Activated naive CD4-positive, alpha-beta T cell treated with anti-CD3 and anti-CD28 coated beads, Interleukin-2, amount 50 U/mL, for 72 hours (primary cell): ENCODE data around the gene TK2. TPM values are rescaled to one million over a fixed set of nuclear protein-coding genes. Genes with fewer than 3 reads are reported as not detected.
"Not testable (repeated sequence)": the region's sequence is repeated elsewhere in the genome, so short reads cannot be mapped to it uniquely, and the experiment has no call there.

ENCODE experiments used
- ATAC-seq, 2 donors: fragments of 150-1000 bp; cut with Tn5 transposase; 2 replicates each; pipeline ENCODE4 v1.10.0; 2021; ENCODE audit warnings: mild to moderate bottlenecking in 2 of 2, moderate library complexity in 2 of 2
- DNase-seq, 2 donors: peaks; one replicate each; pipeline ENCODE4 v3.0.0; 2021 to 2022; ENCODE audit warnings: low spot score in 2 of 2
- H3K27ac Mint-ChIP-seq, 2 donors: one replicate each; pipeline ENCODE4 v1.8.0; 2022; ENCODE audit warnings: mild to moderate bottlenecking in 2 of 2, mixed read lengths in 2 of 2
- H3K36me3 Mint-ChIP-seq, 2 donors: one replicate each; pipeline ENCODE4 v1.8.0; 2022; ENCODE audit warnings: mixed read lengths in 2 of 2
- H3K9me3 Mint-ChIP-seq, 2 donors: one replicate each; pipeline ENCODE4 v1.8.0; 2022; ENCODE audit warnings: mixed read lengths in 2 of 2
- total RNA-seq, 2 donors: library from RNA; stranded (reverse); gene quantifications; one replicate each; pipeline ENCODE4 v1.2.3, GENCODE V29; 2022

TK2 gene
- total RNA-seq, 2 donors from 2014 or later, result 2.7 to 9.1 TPM

DNA sequence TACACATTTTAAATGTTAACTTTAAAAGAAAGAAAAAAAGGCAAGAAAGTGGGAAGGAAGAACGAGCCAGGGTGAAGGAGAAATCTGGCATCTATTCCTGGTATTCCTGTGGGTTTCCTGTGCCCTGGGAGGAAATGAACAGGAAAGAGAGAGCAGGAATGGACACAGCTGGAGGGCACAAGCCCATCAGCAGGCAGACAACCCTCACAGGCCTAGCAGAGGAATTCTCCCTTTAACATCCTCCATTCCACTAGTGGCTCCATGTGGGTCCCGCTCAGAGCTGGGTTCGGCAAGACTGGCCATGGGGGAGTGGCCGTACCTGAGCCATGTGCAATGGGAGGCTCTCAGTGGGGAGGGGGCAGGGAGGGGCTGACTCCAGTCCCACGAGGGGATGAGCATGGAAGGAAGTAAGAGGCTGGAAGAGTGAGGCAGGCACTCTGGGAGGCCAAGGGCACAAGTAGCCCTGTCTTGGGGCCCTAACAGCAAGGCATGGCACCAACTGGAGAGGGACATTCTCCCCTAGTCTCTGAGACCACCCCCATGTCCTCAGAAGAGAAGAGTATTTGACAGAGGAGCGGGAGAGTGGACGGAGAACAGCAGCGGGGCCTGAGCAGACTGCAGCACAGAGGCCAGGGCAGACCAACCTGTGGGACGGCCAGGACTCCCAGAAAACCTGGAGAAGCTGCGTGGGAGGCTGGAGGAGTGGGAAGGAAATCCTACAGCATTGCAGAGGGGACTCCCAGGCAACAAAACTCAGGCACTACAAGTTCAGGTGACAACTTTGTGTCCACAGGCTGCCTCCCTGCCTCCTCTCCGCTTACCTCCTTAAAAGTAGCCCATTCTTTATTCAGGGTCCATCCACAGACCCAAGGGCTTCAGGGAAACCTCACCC, 30.2 kb downstream of the TK2 start:
- ATAC-seq, result no peak
- Mint-ChIP-seq H3K36me3 (no peaks in the 10 kb centered on the region), H3K27ac (peak overlapping the region; percentile 84 to 91), H3K9me3 (no peaks in the 10 kb centered on the region)
- DNase-seq, result no peak

- no peak for ATAC-seq
- DNase-seq, result no peak
- Mint-ChIP-seq H3K36me3 (no peaks in the 10 kb centered on the region), H3K27ac (peak overlapping the region; percentile 94 to 99), H3K9me3 (no peaks in the 10 kb centered on the region)
Measured at GRCh38 chr16:66517586-66518263, 32.2 kb downstream of the TK2 start.

DNA sequence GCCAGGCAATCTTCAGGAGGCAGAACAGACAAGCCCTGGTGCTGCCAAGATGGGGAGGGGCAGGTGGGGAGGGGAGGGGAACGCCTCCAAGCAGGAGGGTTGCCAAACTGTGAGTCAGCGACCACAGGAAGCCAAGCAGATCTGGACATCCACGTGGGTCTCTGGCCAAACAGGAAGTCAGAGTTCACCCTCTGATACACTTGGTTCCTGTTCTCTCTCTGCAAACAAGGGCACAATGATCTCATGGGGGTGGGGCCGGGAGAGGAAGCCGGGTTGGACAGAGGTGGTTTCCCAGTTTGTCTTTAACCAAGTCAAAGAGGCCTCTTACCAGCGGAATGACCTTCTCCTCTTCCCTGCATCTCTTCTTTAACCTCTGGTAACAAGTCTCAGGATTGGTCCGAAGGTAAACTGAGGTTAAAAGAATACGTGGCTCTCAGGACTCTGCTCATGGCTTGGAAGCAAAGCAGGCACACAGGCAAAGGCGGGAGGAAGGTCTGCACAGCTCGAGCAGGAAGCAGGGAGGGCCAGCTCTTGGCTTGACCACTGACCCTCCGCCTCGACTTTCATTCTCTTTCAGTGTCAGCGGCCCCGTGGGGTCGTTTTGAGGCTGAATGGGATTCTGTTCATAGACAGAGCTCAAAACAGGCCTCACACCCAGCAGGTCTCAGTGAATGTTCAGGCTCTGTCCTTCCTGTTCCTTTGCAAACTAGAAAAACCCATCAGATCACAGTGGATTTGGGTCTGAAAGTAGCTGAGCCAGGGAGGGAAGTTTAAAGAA, 32.9 kb downstream of the TK2 start:
- no peaks in the 10 kb centered on the region for H3K9me3 Mint-ChIP-seq
- peak; percentile 74 to 92 for DNase-seq
- H3K36me3 Mint-ChIP-seq, result no peaks in the 10 kb centered on the region
- peak; percentile 84 to 95 for ATAC-seq
- H3K27ac Mint-ChIP-seq, result peak overlapping the region; percentile 94 to 99

DNA sequence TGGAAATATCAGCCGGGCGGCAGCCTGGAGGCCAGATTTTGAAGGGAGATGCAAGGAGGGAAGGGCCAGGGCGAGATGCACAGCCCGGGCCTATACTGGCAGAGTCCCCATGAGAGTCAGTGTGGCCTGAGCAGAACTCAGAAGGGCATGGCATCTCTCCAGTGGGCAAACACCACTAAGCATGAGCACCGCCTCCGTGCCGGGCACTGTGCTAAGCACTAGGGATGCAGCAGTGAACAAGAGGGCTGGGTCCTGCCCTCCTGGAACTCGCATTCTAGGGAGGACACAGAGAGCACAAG, 33.5 kb downstream of the TK2 start:
- no peaks in the 10 kb centered on the region for H3K9me3 Mint-ChIP-seq
- peak overlapping the region; percentile 90 to 94 for H3K27ac Mint-ChIP-seq
- H3K36me3 Mint-ChIP-seq, result no peaks in the 10 kb centered on the region
- ATAC-seq (peak in 1 of 2 donors; percentile 47), DNase-seq (no peak)

GRCh38 chr16:66515596-66516508, 34.1 kb downstream of the TK2 start:
- H3K27ac Mint-ChIP-seq, result peak overlapping the region; percentile 90 to 94
- no peaks in the 10 kb centered on the region for H3K9me3 Mint-ChIP-seq
- DNase-seq (no peak), ATAC-seq (peak in 1 of 2 donors; percentile 19)
- H3K36me3 Mint-ChIP-seq, result no peaks in the 10 kb centered on the region

DNA sequence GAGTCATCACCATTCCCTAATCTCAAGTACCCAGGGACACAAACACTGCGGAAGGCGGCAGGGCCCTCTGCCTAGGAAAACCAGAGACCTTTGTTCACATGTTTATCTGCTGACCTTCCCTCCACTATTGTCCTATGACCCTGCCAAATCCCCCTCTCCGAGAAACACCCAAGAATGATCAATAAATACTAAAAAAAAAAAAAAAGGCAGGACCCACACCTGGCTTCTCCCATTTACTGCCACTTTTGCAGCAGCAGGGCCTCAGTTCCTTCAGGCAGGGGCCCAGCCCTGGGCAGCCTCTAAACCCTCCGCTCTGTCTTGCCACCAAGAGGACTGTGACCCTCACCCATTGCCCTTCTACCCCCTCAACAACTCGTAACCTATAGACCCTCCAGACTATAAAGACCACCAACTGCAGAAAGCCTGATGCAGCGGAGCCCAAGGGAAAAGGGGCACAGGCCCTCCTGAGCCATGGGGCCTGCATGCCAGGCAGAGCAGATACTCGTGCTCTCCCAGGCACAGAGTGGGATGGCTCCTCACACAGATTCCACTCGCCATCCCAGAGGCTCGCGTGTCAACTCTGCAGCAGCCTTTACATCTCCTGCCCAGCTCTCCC, 34.8 kb downstream of the TK2 start:
- not testable (repeated sequence) for H3K36me3 Mint-ChIP-seq, DNase-seq, ATAC-seq, H3K9me3 Mint-ChIP-seq
- H3K27ac Mint-ChIP-seq, result peak overlapping the region in 1 of 2 donors; percentile 94

DNA sequence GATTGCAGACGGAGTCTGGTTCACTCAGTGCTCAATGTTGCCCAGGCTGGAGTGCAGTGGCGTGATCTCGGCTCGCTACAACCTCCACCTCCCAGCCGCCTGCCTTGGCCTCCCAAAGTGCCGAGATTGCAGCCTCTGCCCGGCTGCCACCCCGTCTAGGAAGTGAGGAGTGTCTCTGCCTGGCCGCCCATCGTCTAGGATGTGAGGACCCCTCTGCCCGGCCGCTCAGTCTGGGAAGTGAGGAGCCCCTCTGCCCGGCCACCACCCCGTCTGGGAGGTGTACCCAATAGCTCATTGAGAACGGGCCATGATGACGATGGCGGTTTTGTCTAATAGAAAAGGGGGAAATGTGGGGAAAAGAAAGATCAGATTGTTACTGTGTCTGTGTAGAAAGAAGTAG, 35.5 kb downstream of the TK2 start:
- ATAC-seq, DNase-seq, H3K27ac Mint-ChIP-seq, H3K36me3 Mint-ChIP-seq, H3K9me3 Mint-ChIP-seq: not testable (repeated sequence)

- H3K36me3 Mint-ChIP-seq, result no peaks in the 10 kb centered on the region
- DNase-seq (no peak), ATAC-seq (no peak)
- H3K27ac Mint-ChIP-seq, result peak overlapping the region in 1 of 2 donors; percentile 48
- H3K9me3 Mint-ChIP-seq, result no peaks in the 10 kb centered on the region
Measured at GRCh38 chr16:66513111-66513723, 36.7 kb downstream of the TK2 start.

DNA sequence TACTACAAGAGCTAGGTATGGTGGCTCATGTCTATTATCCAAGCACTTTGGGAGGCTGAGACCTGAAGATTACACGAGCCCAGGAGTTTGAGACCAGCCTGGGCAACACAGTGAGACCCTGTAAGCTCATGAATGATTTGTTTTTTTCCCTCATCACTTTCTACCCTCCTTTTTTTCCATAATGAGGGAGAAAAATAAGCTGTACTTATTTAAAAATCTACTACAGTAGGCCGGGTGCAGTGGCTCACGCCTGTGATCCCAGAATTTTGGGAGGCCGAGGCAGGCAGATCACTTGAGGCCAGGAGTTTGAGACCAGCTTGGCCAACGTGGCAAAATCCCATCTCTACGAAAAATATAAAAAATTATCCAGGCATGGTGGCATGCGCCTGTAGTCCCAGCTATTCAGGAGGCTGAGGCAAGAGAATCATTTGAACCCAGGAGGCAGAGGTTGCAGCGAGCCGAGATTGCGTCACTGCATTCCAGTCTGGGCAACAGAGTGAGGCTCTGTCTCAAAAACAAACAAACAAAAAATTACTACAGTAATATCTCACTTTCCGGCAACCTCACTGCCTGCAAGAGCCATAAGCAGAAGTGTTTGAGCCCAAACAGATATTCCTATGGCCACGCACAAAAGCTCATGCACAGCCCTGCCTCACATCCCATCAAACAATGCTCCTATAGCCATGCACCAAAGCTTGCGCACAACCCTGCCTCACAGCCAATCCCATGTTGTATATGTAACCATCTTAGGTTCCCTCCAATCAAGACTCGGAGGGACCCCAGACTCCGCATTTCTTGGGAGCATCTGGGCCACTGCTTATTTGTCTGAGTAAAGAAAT, 37.4 kb downstream of the TK2 start:
- no peaks in the 10 kb centered on the region for H3K36me3 Mint-ChIP-seq
- no peak for ATAC-seq
- no peaks in the 10 kb centered on the region for H3K9me3 Mint-ChIP-seq
- peak overlapping the region in 1 of 2 donors; percentile 48 for H3K27ac Mint-ChIP-seq
- DNase-seq, result no peak

DNA sequence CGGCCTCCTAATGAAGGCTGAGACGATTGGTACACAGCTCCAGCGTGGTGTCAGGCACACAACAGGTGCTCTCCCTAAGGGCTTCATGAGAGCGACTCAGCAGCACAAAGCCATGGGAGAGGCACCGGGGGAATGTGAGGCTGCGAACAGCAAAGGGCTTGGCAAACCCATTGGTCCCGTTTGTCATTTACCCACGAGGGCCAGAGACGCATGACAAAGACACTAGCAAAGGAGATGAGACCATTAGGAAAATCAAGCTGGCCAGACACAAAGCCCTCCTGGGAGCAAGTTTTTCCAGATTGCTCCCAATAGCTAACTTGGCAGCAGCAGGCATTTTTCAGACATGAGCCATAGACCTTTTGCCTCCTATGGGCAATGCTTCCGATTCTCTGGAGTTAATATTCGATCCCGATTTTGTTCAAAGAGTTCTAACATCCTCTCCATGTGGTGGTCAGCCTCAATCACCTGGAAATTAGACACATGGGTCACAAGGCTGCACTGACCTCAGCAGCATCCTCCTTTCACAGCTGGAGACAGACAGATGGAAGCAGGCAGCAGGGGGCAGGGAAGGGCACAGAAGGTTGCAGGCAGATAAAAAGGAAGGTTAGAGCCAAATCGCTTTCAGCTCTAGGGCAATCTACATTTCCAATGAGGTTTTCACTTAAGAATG, 38.2 kb downstream of the TK2 start:
- no peak for DNase-seq
- H3K36me3 Mint-ChIP-seq, result no peaks in the 10 kb centered on the region
- ATAC-seq, result no peak
- no peak overlapping the region for H3K27ac Mint-ChIP-seq
- H3K9me3 Mint-ChIP-seq, result no peaks in the 10 kb centered on the region

GRCh38 chr16:66510711-66511601, 39.0 kb downstream of the TK2 start:
- no peak for DNase-seq
- no peak overlapping the region for H3K27ac Mint-ChIP-seq
- ATAC-seq, result no peak
- H3K9me3 Mint-ChIP-seq, result no peaks in the 10 kb centered on the region
- no peaks in the 10 kb centered on the region for H3K36me3 Mint-ChIP-seq

DNA sequence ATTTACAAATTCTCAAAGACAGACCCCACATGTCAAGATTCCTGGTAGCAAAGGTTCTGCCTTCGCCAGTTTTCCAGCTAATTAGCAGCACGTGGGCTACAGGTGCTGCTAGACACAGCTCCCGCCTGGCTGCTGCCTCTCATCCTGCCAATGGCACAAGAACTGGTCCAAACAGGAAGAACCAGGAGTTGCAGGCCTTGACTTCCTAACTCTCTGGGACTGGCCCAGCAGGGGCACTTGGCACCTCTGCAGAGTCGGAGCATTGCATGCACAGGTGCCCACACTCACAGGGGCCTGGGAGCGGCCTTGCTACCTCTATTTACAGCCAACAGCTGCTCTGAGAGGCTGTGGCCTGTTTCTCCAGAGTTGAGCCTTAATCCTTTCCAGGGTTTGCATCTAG, 39.6 kb downstream of the TK2 start:
- H3K9me3 Mint-ChIP-seq, result no peaks in the 10 kb centered on the region
- ATAC-seq, result no peak
- no peak for DNase-seq
- H3K36me3 Mint-ChIP-seq, result no peaks in the 10 kb centered on the region
- no peak overlapping the region for H3K27ac Mint-ChIP-seq

DNA sequence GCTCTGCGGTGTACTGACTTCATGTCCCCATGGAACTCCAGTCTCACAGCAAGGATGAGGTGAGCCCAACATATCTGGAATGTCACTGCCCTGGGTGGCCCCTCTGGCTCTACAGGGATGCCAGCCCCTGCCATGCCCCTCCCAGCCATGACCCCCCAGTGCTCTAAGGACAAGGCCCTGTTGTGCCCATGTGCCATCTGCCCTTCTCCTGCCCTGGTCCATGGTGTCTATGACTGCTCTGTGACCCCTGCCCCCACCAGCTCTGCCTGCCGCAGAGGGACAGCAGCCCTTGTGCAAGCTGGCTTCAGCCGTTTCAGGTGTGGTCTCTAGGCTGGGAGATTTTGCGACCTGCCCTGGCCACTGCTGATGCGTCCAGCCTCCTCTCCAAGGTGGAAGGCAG, 40.3 kb downstream of the TK2 start:
- Mint-ChIP-seq H3K27ac (no peak overlapping the region), H3K36me3 (no peaks in the 10 kb centered on the region), H3K9me3 (no peaks in the 10 kb centered on the region)
- DNase-seq (no peak), ATAC-seq (no peak)
